ENCODE data around the gene HELB. TPM values are rescaled to one million over a fixed set of nuclear protein-coding genes. Genes with fewer than 3 reads are reported as not detected.

The HELB gene
- total and polyA plus RNA-seq, 2 donors (not counting 3 experiments of a cell fraction or from before 2014, with no cell fraction given), result 0.75 to 4.0 TPM

DNA sequence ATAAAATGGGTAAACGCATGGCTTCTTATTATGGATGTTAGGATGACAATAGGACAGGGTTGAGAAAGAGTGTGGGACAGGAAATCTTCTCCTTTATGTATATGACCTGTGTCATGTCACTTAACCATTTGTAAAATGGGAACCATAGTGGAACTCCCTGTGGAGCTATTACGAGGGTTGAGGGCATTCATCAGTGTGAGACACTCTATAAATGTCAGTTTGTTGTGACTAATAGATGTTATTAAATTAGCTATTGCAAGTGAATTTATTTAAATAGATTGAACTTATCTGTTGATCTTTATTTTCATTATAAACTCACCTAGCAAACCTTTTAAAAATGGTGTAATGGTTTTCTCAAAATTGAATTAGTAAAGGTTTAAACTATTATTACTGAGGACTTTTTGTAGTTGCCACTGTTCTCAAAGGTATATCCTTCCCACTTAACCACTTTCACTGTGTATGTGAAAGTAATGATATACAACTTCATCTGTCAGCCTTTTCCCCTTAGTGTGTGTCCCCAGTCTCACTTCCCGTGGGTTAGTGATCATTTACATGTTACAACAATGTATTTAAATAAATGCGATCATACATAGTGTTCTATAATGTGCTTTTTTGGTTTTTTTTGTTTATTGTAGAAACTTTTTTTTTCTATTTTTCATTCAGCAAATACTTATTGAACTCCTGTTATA lies 17.1 kb downstream of the HELB start:
- Histone ChIP-seq H3K9ac (replicated peaks; ENCODE audit: extremely low read depth, insufficient read depth, low read length) (no peak overlapping the region), H3K36me3 (ENCODE audit: control insufficient read depth in 2 of 2, extremely low read depth in 1 of 2, insufficient read depth in 2 of 2, low read length in 2 of 2) (no peaks in the 10 kb centered on the region), H3K9me1 (replicated peaks; ENCODE audit: control insufficient read depth, extremely low read depth, insufficient read depth, low read length) (no peaks in the 10 kb centered on the region), H2AFZ (ENCODE audit: low read depth, low read length) (no peak overlapping the region), H3K27ac (ENCODE audit: insufficient read depth, low read depth, low read length) (no peak overlapping the region), H4K20me1 (replicated peaks; ENCODE audit: control insufficient read depth, extremely low read depth, insufficient read depth, low read length) (no peaks in the 10 kb centered on the region), H3K4me2 (ENCODE audit: insufficient read depth, low read length) (no peak overlapping the region), H3K4me1 (ENCODE audit: control insufficient read depth, extremely low read depth, insufficient read depth, low read length) (peaks cover 6% of the 10 kb centered on the region), H3K9me3 (replicated peaks; ENCODE audit: control insufficient read depth, insufficient read depth, low read length) (no peaks in the 10 kb centered on the region), H3K4me3 (replicated peaks in 1 of 3; ENCODE audit: insufficient read depth in 1 of 3, low read depth in 1 of 3, low read length in 3 of 3) (no peak overlapping the region), H3K27me3 (ENCODE audit: control insufficient read depth in 2 of 2, insufficient read depth in 2 of 2, low read length in 2 of 2) (no peaks in the 10 kb centered on the region), H3K79me2 (ENCODE audit: control insufficient read depth, insufficient read depth, low read length) (no peaks in the 10 kb centered on the region)
- BruUV-seq (replicated peaks), result no TSS peak
- dilution Hi-C loops (cut with MboI; ENCODE audit: extremely low pct_ligation_motif_present, low sequenced_read_pairs), result no loop called here
- TF ChIP-seq EZH2 (IDR thresholded peaks at IDR 0.05; ENCODE audit: borderline replicate concordance, low read depth, low read length, severe bottlenecking) (no peak), JUN (IDR thresholded peaks at IDR 0.05; ENCODE audit: borderline replicate concordance, insufficient read depth, insufficient read length, low read depth) (no peak), GATA2 (IDR thresholded peaks at IDR 0.05; ENCODE audit: insufficient read depth, insufficient read length, low read depth, low read length) (no peak), FOS (IDR thresholded peaks at IDR 0.05; ENCODE audit: borderline replicate concordance, insufficient read depth, low read length) (no peak), CTCF (IDR thresholded peaks at IDR 0.05; ENCODE audit: extremely low read depth in 1 of 2, insufficient read depth in 1 of 2, low read depth in 1 of 2, low read length in 2 of 2) (no peak), MYC (IDR thresholded peaks at IDR 0.05; ENCODE audit: low read depth, low read length) (no peak), MAX (IDR thresholded peaks at IDR 0.05; ENCODE audit: insufficient read depth, insufficient read length) (no peak), POLR2AphosphoS5 (IDR thresholded peaks at IDR 0.05; ENCODE audit: insufficient read depth, low read depth, low read length) (no peak)
- DNase-seq (ENCODE audit: low read depth, low spot score), result no peak
- ChIA-PET CTCF (no interaction called here), POLR2A (no interaction called here)
- intact Hi-C loops (cut with micrococcal nuclease), result no loop called here
- FAIRE-seq, result no peak
